Aorta (tissue), 5 donors: ENCODE results near the gene OR2AE1. TPM values are rescaled to one million over a fixed set of nuclear protein-coding genes. Genes with fewer than 3 reads are reported as not detected.

Experiments
- ATAC-seq: fragments of 200-7000 bp; cut with Tn5 transposase; one replicate; pipeline ENCODE4 v1.9.1; 2022; ENCODE audit warnings: moderate library complexity; ENCODE audit not compliant: low FRiP score
- DNase-seq, 2 donors: peaks; one replicate each; pipeline ENCODE4 v3.0.0-alpha.2; 2020
- H3K27ac ChIP-seq, 2 donors: one replicate each; pipeline ENCODE4 v1.5.1; 2013; ENCODE audit warnings: low read length in 2 of 2, mild to moderate bottlenecking in 2 of 2, moderate library complexity in 2 of 2, control low read depth in 1 of 2, inconsistent platforms in 1 of 2, low read depth in 1 of 2
- H3K27me3 ChIP-seq, 2 donors: one replicate each; pipeline ENCODE4 v1.6.1; 2013; ENCODE audit warnings: control low read depth in 1 of 2, low read length in 1 of 2, mild to moderate bottlenecking in 1 of 2, moderate library complexity in 1 of 2; ENCODE audit not compliant: insufficient read depth in 2 of 2, control insufficient read depth in 1 of 2
- H3K36me3 ChIP-seq, 2 donors: one replicate each; pipeline ENCODE4 v1.6.1; 2013; ENCODE audit warnings: control low read depth in 1 of 2, low read length in 1 of 2, mild to moderate bottlenecking in 1 of 2; ENCODE audit not compliant: insufficient read depth in 2 of 2, control insufficient read depth in 1 of 2
- H3K4me1 ChIP-seq, 2 donors: one replicate each; pipeline ENCODE4 v1.6.1; 2013; ENCODE audit warnings: low read length in 2 of 2, control low read depth in 1 of 2, mild to moderate bottlenecking in 1 of 2, moderate library complexity in 1 of 2; ENCODE audit not compliant: insufficient read depth in 2 of 2, control insufficient read depth in 1 of 2
- H3K4me3 ChIP-seq, 2 donors: one replicate each; pipeline ENCODE4 v1.5.1; 2013; ENCODE audit warnings: low read length in 2 of 2, control low read depth in 1 of 2, mild to moderate bottlenecking in 1 of 2
- H3K9me3 ChIP-seq: one replicate; pipeline ENCODE4 v1.6.1; 2013; ENCODE audit warnings: mild to moderate bottlenecking, low read length; ENCODE audit not compliant: control insufficient read depth
- WGBS, 2 donors: extraction: QIAGEN DNeasy Blood & Tissue Kit; methylation state at CpG; one replicate each; pipeline ENCODE4 v1.1.7; 2013; 5-methylcytosine and 5-hydroxymethylcytosine counted together
- intact Hi-C, 2 donors: fragments of 100-400 bp; cut with DNase I; formaldehyde crosslinking; loops; one replicate each; pipeline versions ENCODE4 v1.14.2 to v1.15.0; 2022
- long read RNA-seq, 2 donors: library from polyadenylated mRNA; unstranded; transcript quantifications; one replicate each; pipeline ENCODE4 v2.0.0, GENCODE V29; 2020 to 2021
- polyA plus RNA-seq, 2 donors: library from polyadenylated mRNA; stranded (reverse); fragments of 200-250 nt; gene quantifications; one replicate each; pipeline ENCODE4 v1.2.3, GENCODE V29; 2013
- total RNA-seq, 2 donors: library from RNA; stranded (reverse); fragmentation: NEBNext Ultra II Directional; extraction: Animal tissue kit (Norgen Biotek cat#: 25700); gene quantifications; one replicate each; pipeline ENCODE4 v1.2.1, GENCODE V29; 2021
- donor health status: healthy with polysubstance abuse.
- donor health status: Bipolar disorder and iron deficiency.
- donor health status: DM: no; HTN: no; CAD: no.
- donor health status: DM: no; HTN: no; CAD: no.
- donor health status: DM: yes; HTN: yes; CAD: no.

Gene OR2AE1
- under 1 TPM in 1 of 2 donors, not detected in 1; 0.36 TPM for total RNA-seq
- polyA plus RNA-seq, result not detected
- long read RNA-seq, donor 1, result 0 reads
- long read RNA-seq, donor 2, result 0 reads

GRCh38 chr7:99876933-99877332, at the start of gene OR2AE1:
Gene OR2AE1, minus strand, starts transcription at chr7:99877033. Its CDS starts 0 bp downstream, at chr7:99877033.
- no peaks in the 10 kb centered on the region for H3K9me3 ChIP-seq
- H3K36me3 ChIP-seq, result no peaks in the 10 kb centered on the region
- 78 to 86% methylated on average over 3 of the region's 3 CpGs for WGBS, 2 donors
- intact Hi-C loops, result no loop called here
- H3K4me3 ChIP-seq, result no peak within 1 kb of the TSS
- no peaks in the 10 kb centered on the region for H3K4me1 ChIP-seq
- ATAC-seq, result no peak
- DNase-seq, result no peak
- H3K27ac ChIP-seq, result no peak within 1 kb of the TSS
- no peaks in the 10 kb centered on the region for H3K27me3 ChIP-seq

- no peaks in the 10 kb centered on the region for H3K36me3 ChIP-seq
- H3K27ac ChIP-seq, result no peak overlapping the region
- no peaks in the 10 kb centered on the region for H3K4me1 ChIP-seq
- intact Hi-C loops, result no loop called here
- H3K4me3 ChIP-seq, result no peak overlapping the region
- H3K9me3 ChIP-seq, result peaks cover 3% of the 10 kb centered on the region
- DNase-seq, result no peak
- peaks cover 0 to 2% of the 10 kb centered on the region in 2 donors for H3K27me3 ChIP-seq
- ATAC-seq, result no peak
Observed at GRCh38 chr7:99926321-99926720, 49.5 kb upstream of the OR2AE1 start.

- H3K27ac ChIP-seq, result no peak overlapping the region
- intact Hi-C loops, result no loop called here
- peaks cover 0 to under 1% of the 10 kb centered on the region in 2 donors for H3K4me1 ChIP-seq
- no peaks in the 10 kb centered on the region for H3K36me3 ChIP-seq
- ATAC-seq (no peak), DNase-seq (no peak)
- no peak overlapping the region for H3K4me3 ChIP-seq
- no peaks in the 10 kb centered on the region for H3K27me3 ChIP-seq
- WGBS, 2 donors, result 85% methylated on average over 3 of the region's 3 CpGs
- peaks cover 1% of the 10 kb centered on the region for H3K9me3 ChIP-seq
Observed at GRCh38 chr7:99923200-99923599, 46.4 kb upstream of the OR2AE1 start.

GRCh38 chr7:99920149-99920548, 43.3 kb upstream of the OR2AE1 start:
- WGBS, 2 donors, result 60 to 64% methylated on average over 3 of the region's 3 CpGs
- Histone ChIP-seq H3K9me3 (no peaks in the 10 kb centered on the region), H3K27ac (no peak overlapping the region), H3K4me3 (peak overlapping the region in 1 of 2 donors; percentile 24), H3K27me3 (no peaks in the 10 kb centered on the region), H3K4me1 (peaks cover 0 to 3% of the 10 kb centered on the region in 2 donors), H3K36me3 (no peaks in the 10 kb centered on the region)
- ATAC-seq, result no peak
- DNase-seq, result no peak
- intact Hi-C loops, result no loop called here

GRCh38 chr7:99919814-99920112, 42.9 kb upstream of the OR2AE1 start:
- Histone ChIP-seq H3K36me3 (no peaks in the 10 kb centered on the region), H3K4me1 (peaks cover 0 to 3% of the 10 kb centered on the region in 2 donors), H3K4me3 (peak overlapping the region; percentile 24 to 44), H3K9me3 (no peaks in the 10 kb centered on the region), H3K27me3 (no peaks in the 10 kb centered on the region), H3K27ac (peak overlapping the region in 1 of 2 donors; percentile 28)
- ATAC-seq, result no peak
- intact Hi-C loops, result loop anchor here in 1 of 2 donors (10.0 kb wide), 1 partner anchor 75 kb away; no protein-coding TSS in a partner anchor
- WGBS, 2 donors, result 57% methylated on average over 4 of the region's 4 CpGs
- no peak for DNase-seq

- Histone ChIP-seq H3K4me1 (peaks cover 0 to 3% of the 10 kb centered on the region in 2 donors), H3K4me3 (peak within 1 kb of the TSS; percentile 63 to 81), H3K27me3 (no peaks in the 10 kb centered on the region), H3K36me3 (no peaks in the 10 kb centered on the region), H3K27ac (peak within 1 kb of the TSS; percentile 17 to 61), H3K9me3 (no peaks in the 10 kb centered on the region)
- peak; percentile 98 for ATAC-seq
- DNase-seq, result peak; percentile 95 to 96
- intact Hi-C loops, result loop anchor here in 1 of 2 donors (10.0 kb wide), 1 partner anchor 76 kb away; no protein-coding TSS in a partner anchor
- whole genome bisulfite sequencing, 2 donors, result 0 to 2% methylated on average over 80 to 81 of the region's 81 CpGs
Observed at GRCh38 chr7:99918959-99919813, 42.4 kb upstream of the OR2AE1 start, which contains the start of gene TRIM4. Gene TRIM4, minus strand, starts transcription at chr7:99919530. Its CDS starts 129 bp downstream, at chr7:99919401.

- Histone ChIP-seq H3K9me3 (no peaks in the 10 kb centered on the region), H3K36me3 (peaks cover 0 to 5% of the 10 kb centered on the region in 2 donors), H3K4me1 (no peaks in the 10 kb centered on the region), H3K27me3 (no peaks in the 10 kb centered on the region), H3K4me3 (no peak overlapping the region), H3K27ac (no peak overlapping the region)
- DNase-seq (no peak), ATAC-seq (no peak)
- 96 to 98% methylated on average over 2 of the region's 2 CpGs for WGBS, 2 donors
- intact Hi-C loops, result loop anchor here (5.0 to 10.0 kb wide), 2 partner anchors 81 to 84 kb away; no protein-coding TSS in a partner anchor
Observed at GRCh38 chr7:99910976-99911375, 34.1 kb upstream of the OR2AE1 start.

- no peak for DNase-seq
- Histone ChIP-seq H3K4me3 (no peak overlapping the region), H3K27me3 (no peaks in the 10 kb centered on the region), H3K4me1 (no peaks in the 10 kb centered on the region), H3K27ac (no peak overlapping the region), H3K36me3 (peaks cover 11 to 13% of the 10 kb centered on the region in 2 donors), H3K9me3 (no peaks in the 10 kb centered on the region)
- no peak for ATAC-seq
- 96 to 97% methylated on average over 10 of the region's 10 CpGs for WGBS, 2 donors
- intact Hi-C loops, result no loop called here
Observed at GRCh38 chr7:99901581-99901980, 24.7 kb upstream of the OR2AE1 start.
